Hepatocyte (in vitro differentiated cells): ENCODE results near the gene SCYGR6. TPM values are rescaled to one million over a fixed set of nuclear protein-coding genes. Genes with fewer than 3 reads are reported as not detected.

Experiments
- DNase-seq: peaks from one replicate; pipeline ENCODE4 v3.0.0-alpha.2; 2016; ENCODE audit warnings: low spot score
- H2AFZ ChIP-seq: fragments of 200-600 bp; sonication (generic); 2 replicates; pipeline ENCODE4 v1.6.0; 2016; ENCODE audit warnings: antibody characterized with exemption, mild to moderate bottlenecking
- H3K27ac ChIP-seq: fragments of 200-600 bp; sonication (generic); 2 replicates; pipeline ENCODE4 v1.5.1; 2016; ENCODE audit warnings: mild to moderate bottlenecking
- H3K27me3 ChIP-seq: fragments of 200-600 bp; sonication (generic); 2 replicates; pipeline ENCODE4 v1.6.1; 2016
- H3K36me3 ChIP-seq: fragments of 200-600 bp; sonication (generic); replicated peaks from 2 replicates; pipeline ENCODE4 v1.5.1; 2016; ENCODE audit warnings: low read depth; ENCODE audit not compliant: insufficient read depth
- H3K4me1 ChIP-seq: fragments of 200-600 bp; sonication (generic); 2 replicates; pipeline ENCODE4 v1.5.1; 2016; ENCODE audit warnings: mild to moderate bottlenecking, moderate library complexity; ENCODE audit not compliant: insufficient read depth
- H3K4me2 ChIP-seq: fragments of 200-600 bp; sonication (generic); 2 replicates; pipeline ENCODE4 v1.6.0; 2016
- H3K4me3 ChIP-seq: fragments of 200-600 bp; sonication (generic); 2 replicates; pipeline ENCODE4 v1.5.1; 2016; ENCODE audit warnings: mild to moderate bottlenecking
- H3K79me2 ChIP-seq: fragments of 200-600 bp; sonication (generic); 2 replicates; pipeline ENCODE4 v1.6.0; 2017; ENCODE audit warnings: mild to moderate bottlenecking
- H3K9me2 ChIP-seq: fragments of 200-600 bp; sonication (generic); replicated peaks from 2 replicates; pipeline ENCODE4 v1.6.0; 2017; ENCODE audit warnings: mild to moderate bottlenecking; ENCODE audit not compliant: insufficient read depth
- H3K9me3 ChIP-seq: fragments of 200-600 bp; sonication (generic); 2 replicates; pipeline ENCODE4 v1.5.1; 2016; ENCODE audit warnings: low read depth, mild to moderate bottlenecking
- H4K20me1 ChIP-seq: fragments of 200-600 bp; sonication (generic); 2 replicates; pipeline ENCODE4 v1.6.0; 2016; ENCODE audit warnings: mild to moderate bottlenecking; ENCODE audit not compliant: insufficient read depth, poor library complexity, severe bottlenecking
- EZH2 ChIP-seq: fragments of 200-600 bp; sonication (generic); IDR thresholded peaks from 2 replicates; pipeline ENCODE4 v1.6.1; 2016; ENCODE audit warnings: antibody characterized with exemption, mild to moderate bottlenecking, borderline replicate concordance
- EZH2phosphoT487 ChIP-seq: fragments of 200-600 bp; sonication (generic); IDR thresholded peaks from one replicate; pipeline ENCODE4 v1.6.1; 2018; ENCODE audit warnings: antibody characterized with exemption, mild to moderate bottlenecking, low read depth, moderate library complexity; ENCODE audit not compliant: unreplicated experiment, severe bottlenecking
- WGBS: methylation state at CpG from one replicate; pipeline ENCODE4 v1.1.6; 2016; ENCODE audit warnings: low lambda C conversion rate; ENCODE audit errors: missing lambda C conversion rate; 5-methylcytosine and 5-hydroxymethylcytosine counted together
- polyA plus RNA-seq: library from polyadenylated mRNA; unstranded; fragments of >200 nt; fragmentation: Nextera tagmentation; extraction: Ambion mirVana; gene quantifications from 2 replicates; pipeline ENCODE4 v1.2.1, GENCODE V29; 2016
- total RNA-seq: library from RNA; depleted of rRNA; stranded (reverse); fragments of >200 nt; gene quantifications from 2 replicates; pipeline ENCODE4 v1.2.3, GENCODE V29; 2014
- TF ChIP-seq, protein P1 (sequence below): fragments of 200-600 bp; sonication (generic); IDR thresholded peaks from 2 replicates; pipeline ENCODE4 v1.5.1; 2016; ENCODE audit warnings: antibody characterized with exemption, mild to moderate bottlenecking; ENCODE audit not compliant: poor library complexity

Gene SCYGR6
- total and polyA plus RNA-seq, 2 experiments from 2014 or later = not detected

DNA sequence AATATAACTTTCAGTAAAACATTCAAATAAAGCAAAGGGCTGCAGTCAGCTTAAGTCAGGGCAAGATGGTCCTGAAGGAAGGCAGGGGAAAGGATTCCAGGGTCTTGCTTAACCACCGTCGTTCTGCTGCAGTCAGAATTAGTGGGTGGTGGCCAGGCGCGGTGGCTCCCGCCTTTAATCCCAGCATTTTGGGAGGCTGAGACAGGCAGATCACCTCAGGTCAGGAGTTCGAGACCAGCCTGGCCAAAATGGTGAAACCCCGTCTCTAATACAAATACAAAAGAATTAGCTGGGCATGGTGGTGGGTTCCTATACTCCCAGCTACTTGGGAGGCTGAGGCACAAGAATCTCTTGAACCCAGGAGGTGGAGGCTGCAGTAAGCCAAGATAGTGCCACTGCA is 13.6 kb downstream of the SCYGR6 start:
- Histone ChIP-seq H3K79me2 (peaks cover 39% of the 10 kb centered on the region), H3K9me2 (no peaks in the 10 kb centered on the region), H3K9me3 (no peaks in the 10 kb centered on the region), H2AFZ (no peak overlapping the region), H3K4me3 (no peak overlapping the region), H3K36me3 (no peaks in the 10 kb centered on the region), H3K27ac (no peak overlapping the region), H3K4me2 (no peak overlapping the region), H3K27me3 (no peaks in the 10 kb centered on the region), H3K4me1 (no peaks in the 10 kb centered on the region), H4K20me1 (no peaks in the 10 kb centered on the region)
- TF ChIP-seq EZH2 (no peak), EZH2phosphoT487 (no peak)
- TF ChIP-seq, protein P1, sequence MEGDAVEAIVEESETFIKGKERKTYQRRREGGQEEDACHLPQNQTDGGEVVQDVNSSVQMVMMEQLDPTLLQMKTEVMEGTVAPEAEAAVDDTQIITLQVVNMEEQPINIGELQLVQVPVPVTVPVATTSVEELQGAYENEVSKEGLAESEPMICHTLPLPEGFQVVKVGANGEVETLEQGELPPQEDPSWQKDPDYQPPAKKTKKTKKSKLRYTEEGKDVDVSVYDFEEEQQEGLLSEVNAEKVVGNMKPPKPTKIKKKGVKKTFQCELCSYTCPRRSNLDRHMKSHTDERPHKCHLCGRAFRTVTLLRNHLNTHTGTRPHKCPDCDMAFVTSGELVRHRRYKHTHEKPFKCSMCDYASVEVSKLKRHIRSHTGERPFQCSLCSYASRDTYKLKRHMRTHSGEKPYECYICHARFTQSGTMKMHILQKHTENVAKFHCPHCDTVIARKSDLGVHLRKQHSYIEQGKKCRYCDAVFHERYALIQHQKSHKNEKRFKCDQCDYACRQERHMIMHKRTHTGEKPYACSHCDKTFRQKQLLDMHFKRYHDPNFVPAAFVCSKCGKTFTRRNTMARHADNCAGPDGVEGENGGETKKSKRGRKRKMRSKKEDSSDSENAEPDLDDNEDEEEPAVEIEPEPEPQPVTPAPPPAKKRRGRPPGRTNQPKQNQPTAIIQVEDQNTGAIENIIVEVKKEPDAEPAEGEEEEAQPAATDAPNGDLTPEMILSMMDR = no peak
- no peak for DNase-seq
- WGBS = 95% methylated on average over 7 of the region's 7 CpGs

DNA sequence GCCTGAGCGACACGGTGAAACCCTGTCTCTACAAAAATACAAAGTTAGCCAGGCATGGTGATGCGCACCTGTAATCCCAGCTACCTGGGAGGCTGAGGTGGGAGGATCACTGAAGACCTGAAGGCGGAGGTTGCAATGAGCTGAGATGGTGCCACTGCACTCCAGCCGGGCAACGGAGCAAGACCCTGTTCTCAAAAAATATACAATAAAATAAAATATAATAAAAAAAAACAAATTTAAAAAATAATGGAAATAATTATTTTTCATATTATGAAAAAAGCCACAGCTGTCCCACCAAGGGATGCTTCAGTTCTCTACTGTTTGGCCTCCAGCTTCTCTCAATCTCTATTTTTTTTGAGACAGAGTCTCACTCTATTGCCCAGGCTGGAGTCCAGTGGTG is 17.2 kb downstream of the SCYGR6 start:
- WGBS = 81% methylated on average over 6 of the region's 6 CpGs
- H3K27ac ChIP-seq = peak overlapping the region; percentile 37

DNA sequence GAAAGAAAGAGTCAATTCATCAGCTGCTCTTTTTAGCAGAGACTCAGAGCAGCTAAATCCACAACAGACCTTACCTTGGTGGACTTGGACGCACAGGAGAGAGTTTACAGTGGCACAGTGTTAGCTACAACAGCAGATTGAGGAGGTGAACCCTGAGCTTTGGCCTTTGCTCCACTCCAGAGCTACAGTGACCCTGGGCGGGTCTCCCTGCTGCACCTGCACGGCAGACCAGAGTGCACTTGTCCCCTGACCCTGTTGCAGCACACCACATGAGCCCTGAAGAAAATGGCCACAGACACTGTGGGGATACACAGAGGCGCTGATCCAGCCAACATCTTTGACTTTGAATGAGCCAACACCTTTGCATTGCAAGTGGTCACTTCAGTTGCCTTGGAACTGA is 17.7 kb downstream of the SCYGR6 start:
- peak; percentile 23 for DNase-seq
- Histone ChIP-seq H3K27ac (peak overlapping the region; percentile 37), H2AFZ (no peak overlapping the region)

More for the DNA sequence above, 17.2 kb downstream of the SCYGR6 start:
- peaks cover 14% of the 10 kb centered on the region for H3K4me1 ChIP-seq
- no peaks in the 10 kb centered on the region for H3K9me3 ChIP-seq
- H3K9me2 ChIP-seq = no peaks in the 10 kb centered on the region
- H3K4me2 ChIP-seq = no peak overlapping the region
- H2AFZ ChIP-seq = no peak overlapping the region
- peaks cover 25% of the 10 kb centered on the region for H3K79me2 ChIP-seq
- no peaks in the 10 kb centered on the region for H3K36me3 ChIP-seq
- H3K4me3 ChIP-seq = no peak overlapping the region
- no peaks in the 10 kb centered on the region for H4K20me1 ChIP-seq
- DNase-seq = no peak
- no peak for TF ChIP-seq EZH2
- TF ChIP-seq EZH2phosphoT487 = no peak
- TF ChIP-seq, protein P1 = no peak
- no peaks in the 10 kb centered on the region for H3K27me3 ChIP-seq

More for the DNA sequence above, 17.7 kb downstream of the SCYGR6 start:
- no peak overlapping the region for H3K4me2 ChIP-seq
- no peaks in the 10 kb centered on the region for H3K36me3 ChIP-seq
- TF ChIP-seq, protein P1 = no peak
- TF ChIP-seq EZH2 (no peak), EZH2phosphoT487 (no peak)
- no peaks in the 10 kb centered on the region for H3K9me3 ChIP-seq
- peaks cover 17% of the 10 kb centered on the region for H3K4me1 ChIP-seq
- peaks cover 20% of the 10 kb centered on the region for H3K79me2 ChIP-seq
- no peaks in the 10 kb centered on the region for H3K27me3 ChIP-seq
- H4K20me1 ChIP-seq = no peaks in the 10 kb centered on the region
- no peaks in the 10 kb centered on the region for H3K9me2 ChIP-seq
- WGBS = 67% methylated on average over 4 of the region's 4 CpGs
- H3K4me3 ChIP-seq = no peak overlapping the region
